ENCODE results near the gene TUBB2B.

- TF ChIP-seq, protein P1, sequence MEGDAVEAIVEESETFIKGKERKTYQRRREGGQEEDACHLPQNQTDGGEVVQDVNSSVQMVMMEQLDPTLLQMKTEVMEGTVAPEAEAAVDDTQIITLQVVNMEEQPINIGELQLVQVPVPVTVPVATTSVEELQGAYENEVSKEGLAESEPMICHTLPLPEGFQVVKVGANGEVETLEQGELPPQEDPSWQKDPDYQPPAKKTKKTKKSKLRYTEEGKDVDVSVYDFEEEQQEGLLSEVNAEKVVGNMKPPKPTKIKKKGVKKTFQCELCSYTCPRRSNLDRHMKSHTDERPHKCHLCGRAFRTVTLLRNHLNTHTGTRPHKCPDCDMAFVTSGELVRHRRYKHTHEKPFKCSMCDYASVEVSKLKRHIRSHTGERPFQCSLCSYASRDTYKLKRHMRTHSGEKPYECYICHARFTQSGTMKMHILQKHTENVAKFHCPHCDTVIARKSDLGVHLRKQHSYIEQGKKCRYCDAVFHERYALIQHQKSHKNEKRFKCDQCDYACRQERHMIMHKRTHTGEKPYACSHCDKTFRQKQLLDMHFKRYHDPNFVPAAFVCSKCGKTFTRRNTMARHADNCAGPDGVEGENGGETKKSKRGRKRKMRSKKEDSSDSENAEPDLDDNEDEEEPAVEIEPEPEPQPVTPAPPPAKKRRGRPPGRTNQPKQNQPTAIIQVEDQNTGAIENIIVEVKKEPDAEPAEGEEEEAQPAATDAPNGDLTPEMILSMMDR (conservative IDR thresholded peaks at IDR 0.05 in 1 of 2, IDR thresholded peaks at IDR 0.05 in 1 of 2; ENCODE audit: low read depth in 1 of 2, low read length in 2 of 2), result no peak
- no peak for TF ChIP-seq EZH2 (IDR thresholded peaks at IDR 0.05; ENCODE audit: low read length, missing control alignments)
These were observed 14.1 kb downstream of the TUBB2B start for GRCh38 chr6:3213334-3213695.
